SKM-1 (cell line): ENCODE results near the gene TNFAIP2.
A peak's percentile ranks its signal among the peaks of the same experiment; 100 is the strongest.

Source experiments
- DNase-seq: peaks from one replicate; lab custom pipeline; 2025; ENCODE audit not compliant: unreplicated experiment; lab: John Stamatoyannopoulos, UW

TNFAIP2 gene

GRCh38 chr14:103121846-103122584 lies 1.2 kb upstream of the TNFAIP2 start:
- DNase-seq, result peak; percentile 79

- DNase-seq, result no peak
These were observed 695 bp upstream of the TNFAIP2 start for GRCh38 chr14:103122585-103122946.

- no peak for DNase-seq
These were observed 606 bp downstream of the TNFAIP2 start for GRCh38 chr14:103123634-103124500.

GRCh38 chr14:103124501-103125001 lies 1.3 kb downstream of the TNFAIP2 start:
- no peak for DNase-seq

GRCh38 chr14:103125098-103126070 lies 2.1 kb downstream of the TNFAIP2 start:
- DNase-seq, result no peak

GRCh38 chr14:103126088-103126872 lies 3.0 kb downstream of the TNFAIP2 start:
- no peak for DNase-seq

- DNase-seq, result no peak
These were observed 3.6 kb downstream of the TNFAIP2 start for GRCh38 chr14:103126873-103127304.

GRCh38 chr14:103127356-103127755 lies 4.1 kb downstream of the TNFAIP2 start:
- no peak for DNase-seq

- no peak for DNase-seq
These were observed 4.8 kb downstream of the TNFAIP2 start for GRCh38 chr14:103127861-103128598.

GRCh38 chr14:103128631-103129300 lies 5.5 kb downstream of the TNFAIP2 start:
- no peak for DNase-seq

- no peak for DNase-seq
These were observed 6.2 kb downstream of the TNFAIP2 start for GRCh38 chr14:103129301-103130016.

- DNase-seq, result no peak
These were observed 6.9 kb downstream of the TNFAIP2 start for GRCh38 chr14:103130017-103130764.

- DNase-seq, result no peak
These were observed 7.7 kb downstream of the TNFAIP2 start for GRCh38 chr14:103130965-103131364.

- no peak for DNase-seq
These were observed 8.3 kb downstream of the TNFAIP2 start for GRCh38 chr14:103131580-103131979.

GRCh38 chr14:103132381-103133209 lies 9.3 kb downstream of the TNFAIP2 start:
- no peak for DNase-seq
